Osteoblast (primary cell): ENCODE results near the gene SLC27A4. TPM values are rescaled to one million over a fixed set of nuclear protein-coding genes. Genes with fewer than 3 reads are reported as not detected.
A peak's percentile ranks its signal among the peaks of the same experiment; 100 is the strongest.

ENCODE experiments used
- DNase-seq: peaks from one replicate; pipeline ENCODE4 v3.0.0; 2011; ENCODE audit warnings: low spot score, mixed read lengths; ENCODE audit not compliant: insufficient read length; ENCODE audit errors: missing footprints
- H2AFZ ChIP-seq: 2 replicates; pipeline ENCODE4 v1.6.0; 2011; ENCODE audit warnings: mild to moderate bottlenecking, low read length
- H3K27ac ChIP-seq: 2 replicates; pipeline ENCODE4 v1.5.1; 2011; ENCODE audit warnings: mild to moderate bottlenecking, low read depth, low read length, moderate library complexity
- H3K27me3 ChIP-seq: 2 replicates; pipeline ENCODE4 v1.6.0; 2012; ENCODE audit warnings: mild to moderate bottlenecking, control low read depth, inconsistent platforms, low read length, moderate library complexity; ENCODE audit not compliant: insufficient read depth
- H3K36me3 ChIP-seq: 2 replicates; pipeline ENCODE4 v1.5.1; 2011; ENCODE audit warnings: mild to moderate bottlenecking, low read length, control low read depth, moderate library complexity; ENCODE audit not compliant: insufficient read depth
- H3K4me1 ChIP-seq: 2 replicates; pipeline ENCODE4 v1.5.1; 2011; ENCODE audit warnings: mild to moderate bottlenecking, low read length, control low read depth, moderate library complexity; ENCODE audit not compliant: insufficient read depth
- H3K4me2 ChIP-seq: 2 replicates; pipeline ENCODE4 v1.6.0; 2011; ENCODE audit warnings: mild to moderate bottlenecking, low read length; ENCODE audit not compliant: insufficient read depth
- H3K4me3 ChIP-seq: fragments of 200-600 bp; sonication (generic); 3 replicates; pipeline ENCODE4 v1.5.1; 2012; ENCODE audit warnings: mild to moderate bottlenecking, low read length, inconsistent platforms; ENCODE audit not compliant: insufficient read depth
- H3K79me2 ChIP-seq: 2 replicates; pipeline ENCODE4 v1.6.0; 2012; ENCODE audit warnings: mild to moderate bottlenecking, low read length, control low read depth, inconsistent platforms; ENCODE audit not compliant: insufficient read depth
- H3K9me3 ChIP-seq: 2 replicates; pipeline ENCODE4 v1.5.1; 2011; ENCODE audit warnings: low read depth, low read length, control low read depth
- H4K20me1 ChIP-seq: 2 replicates; pipeline ENCODE4 v1.6.0; 2012; ENCODE audit warnings: mild to moderate bottlenecking, low read length, control low read depth; ENCODE audit not compliant: insufficient read depth
- CTCF ChIP-seq: IDR thresholded peaks from 2 replicates; pipeline ENCODE4 v1.5.1; 2011; ENCODE audit warnings: mild to moderate bottlenecking, low read depth, low read length, moderate library complexity; ENCODE audit errors: extremely low read depth
- total RNA-seq: library from RNA; depleted of rRNA; stranded (reverse); fragments of >200 nt; gene quantifications from 2 replicates; pipeline ENCODE4 v1.2.3, GENCODE V29; 2012

The SLC27A4 gene
- 21.4 and 23.0 TPM in 2 replicates for total RNA-seq

DNA sequence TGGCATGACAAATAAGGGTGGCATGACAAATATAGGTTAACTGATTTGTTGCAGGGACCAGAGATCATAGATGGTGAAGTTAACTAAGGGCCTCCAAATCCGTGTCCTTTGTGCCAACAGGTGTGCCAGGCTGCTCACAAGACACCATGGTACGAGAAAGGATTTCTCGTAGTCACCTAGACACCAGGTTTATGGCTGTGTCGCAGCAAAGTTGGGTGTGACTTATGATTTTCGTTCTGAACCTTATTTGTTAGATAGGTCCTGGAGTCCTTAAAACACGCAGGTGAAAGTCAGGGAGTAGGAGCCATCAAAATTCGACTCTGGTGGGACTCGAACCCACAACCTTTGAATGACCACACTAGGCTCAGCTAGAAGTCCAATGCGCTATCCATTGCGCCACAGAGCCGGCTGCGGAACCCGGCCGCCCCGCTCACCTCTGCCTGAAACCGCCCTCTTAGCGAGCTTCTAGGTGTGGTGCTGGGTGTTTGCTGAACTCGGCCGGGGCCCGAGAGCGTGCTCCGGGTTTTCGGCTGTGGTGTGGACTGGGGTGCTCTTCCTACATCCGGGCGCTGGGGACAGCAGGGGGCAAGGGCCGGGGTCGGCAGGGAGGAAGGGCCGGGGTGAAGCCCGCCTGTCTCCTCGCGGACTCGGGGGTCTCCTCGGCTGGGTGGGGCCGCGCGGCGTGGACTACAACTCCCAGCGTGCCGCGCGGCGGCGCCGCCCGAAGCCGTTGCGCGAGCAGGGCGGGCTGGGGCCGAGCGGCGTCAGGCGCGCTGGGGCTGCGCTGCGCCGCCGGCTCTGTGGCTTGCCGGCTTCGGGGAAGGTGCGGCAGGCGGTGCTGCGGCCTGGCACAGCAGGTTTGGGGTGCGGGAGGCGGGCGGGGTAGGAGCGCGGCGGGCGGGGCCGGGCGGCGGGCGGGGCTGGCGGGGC lies at the start of gene SLC27A4:
Gene SLC27A4 (plus strand): TSS at position 767 of the 930 bp plus-strand sequence. CDS start 2,606 bp downstream, outside the sequence.
- peak; percentile 99 for DNase-seq
- Histone ChIP-seq H3K4me3 (peak within 1 kb of the TSS; percentile 87), H2AFZ (peak within 1 kb of the TSS; percentile 86), H3K79me2 (peaks cover 5% of the 10 kb centered on the region), H3K4me1 (peaks cover 11% of the 10 kb centered on the region), H3K27me3 (no peaks in the 10 kb centered on the region), H4K20me1 (no peaks in the 10 kb centered on the region), H3K36me3 (peaks cover 20% of the 10 kb centered on the region), H3K9me3 (no peaks in the 10 kb centered on the region), H3K27ac (peak within 1 kb of the TSS; percentile 37), H3K4me2 (peak within 1 kb of the TSS; percentile 87)
- TF ChIP-seq CTCF, result no peak

DNA sequence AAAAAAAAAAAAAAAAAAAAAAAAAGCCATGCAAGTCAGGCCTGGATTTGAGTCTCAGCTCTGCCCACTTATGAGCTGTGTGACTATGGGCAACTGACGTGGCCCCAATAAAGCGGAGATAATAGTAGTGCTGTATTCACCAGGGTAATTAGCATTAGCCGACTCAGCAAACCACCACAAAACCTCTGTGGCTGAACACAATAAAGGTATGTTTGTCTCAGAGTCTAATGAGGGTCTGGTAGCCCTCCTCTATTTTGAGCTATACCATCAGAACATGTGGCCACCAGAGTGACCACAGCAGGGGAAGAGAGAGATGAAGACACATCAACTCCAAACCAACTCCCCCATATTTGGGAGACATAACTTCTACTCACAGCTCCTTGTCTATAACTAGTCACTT lies 48.3 kb upstream of the SLC27A4 start:
- Histone ChIP-seq H3K4me3 (no peak overlapping the region), H3K27me3 (no peaks in the 10 kb centered on the region), H3K36me3 (peaks cover 10% of the 10 kb centered on the region), H3K79me2 (no peaks in the 10 kb centered on the region), H3K4me1 (peaks cover 11% of the 10 kb centered on the region), H3K27ac (no peak overlapping the region), H3K4me2 (no peak overlapping the region), H4K20me1 (peaks cover 3% of the 10 kb centered on the region), H3K9me3 (no peaks in the 10 kb centered on the region), H2AFZ (no peak overlapping the region)
- no peak for TF ChIP-seq CTCF
- no peak for DNase-seq

GRCh38 chr9:128293091-128293490 lies 47.2 kb upstream of the SLC27A4 start:
- no peaks in the 10 kb centered on the region for H3K9me3 ChIP-seq
- no peaks in the 10 kb centered on the region for H3K27me3 ChIP-seq
- peak; percentile 74 for DNase-seq
- H3K79me2 ChIP-seq, result no peaks in the 10 kb centered on the region
- H3K27ac ChIP-seq, result no peak overlapping the region
- peaks cover 10% of the 10 kb centered on the region for H3K36me3 ChIP-seq
- peaks cover 3% of the 10 kb centered on the region for H4K20me1 ChIP-seq
- peaks cover 11% of the 10 kb centered on the region for H3K4me1 ChIP-seq
- H3K4me2 ChIP-seq, result no peak overlapping the region
- no peak for TF ChIP-seq CTCF
- no peak overlapping the region for H3K4me3 ChIP-seq
- no peak overlapping the region for H2AFZ ChIP-seq

GRCh38 chr9:128294142-128294541 lies 46.2 kb upstream of the SLC27A4 start:
- no peak for TF ChIP-seq CTCF
- Histone ChIP-seq H3K79me2 (no peaks in the 10 kb centered on the region), H4K20me1 (no peaks in the 10 kb centered on the region), H3K27me3 (no peaks in the 10 kb centered on the region), H2AFZ (no peak overlapping the region), H3K4me3 (no peak overlapping the region), H3K4me1 (peaks cover 11% of the 10 kb centered on the region), H3K27ac (no peak overlapping the region), H3K36me3 (peaks cover 4% of the 10 kb centered on the region), H3K9me3 (no peaks in the 10 kb centered on the region), H3K4me2 (no peak overlapping the region)
- DNase-seq, result no peak
